A673 (cell line): ENCODE results near the gene SATB1.

ENCODE experiments used
- EZH2 ChIP-seq: fragments of 200-600 bp; sonication (generic); IDR thresholded peaks from 2 replicates; pipeline ENCODE4 v1.6.1; 2017; ENCODE audit warnings: borderline replicate concordance, low read depth, mild to moderate bottlenecking, mixed read lengths, antibody characterized with exemption, low read length; ENCODE audit not compliant: poor library complexity, severe bottlenecking
- TF ChIP-seq, protein P1 (sequence below): fragments of 300-800, 200-600 bp; sonication (generic); conservative IDR thresholded peaks from 2 replicates; pipeline ENCODE4 v1.5.1; 2017; ENCODE audit warnings: low read depth, mild to moderate bottlenecking, antibody characterized with exemption, low read length, moderate library complexity, mixed read lengths

DNA sequence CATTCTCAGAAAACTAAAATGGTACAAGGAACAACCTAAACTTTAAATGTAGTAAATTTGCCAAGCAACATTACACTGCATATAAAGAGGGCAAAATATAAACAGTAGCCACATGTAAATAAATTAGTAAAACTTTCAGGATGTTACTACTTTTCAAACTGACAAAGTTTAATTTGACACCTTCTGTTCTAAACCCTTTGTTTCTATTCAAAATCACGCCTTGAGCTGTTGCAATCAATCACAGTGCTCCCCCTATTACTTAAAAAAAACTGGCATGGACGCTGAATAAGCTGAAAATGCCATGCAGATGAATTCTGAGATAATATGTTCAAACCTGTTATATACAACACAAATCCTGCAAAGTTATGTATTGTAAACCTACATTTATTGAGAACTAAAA, 69.3 kb downstream of the SATB1 start:
- TF ChIP-seq, protein P1, sequence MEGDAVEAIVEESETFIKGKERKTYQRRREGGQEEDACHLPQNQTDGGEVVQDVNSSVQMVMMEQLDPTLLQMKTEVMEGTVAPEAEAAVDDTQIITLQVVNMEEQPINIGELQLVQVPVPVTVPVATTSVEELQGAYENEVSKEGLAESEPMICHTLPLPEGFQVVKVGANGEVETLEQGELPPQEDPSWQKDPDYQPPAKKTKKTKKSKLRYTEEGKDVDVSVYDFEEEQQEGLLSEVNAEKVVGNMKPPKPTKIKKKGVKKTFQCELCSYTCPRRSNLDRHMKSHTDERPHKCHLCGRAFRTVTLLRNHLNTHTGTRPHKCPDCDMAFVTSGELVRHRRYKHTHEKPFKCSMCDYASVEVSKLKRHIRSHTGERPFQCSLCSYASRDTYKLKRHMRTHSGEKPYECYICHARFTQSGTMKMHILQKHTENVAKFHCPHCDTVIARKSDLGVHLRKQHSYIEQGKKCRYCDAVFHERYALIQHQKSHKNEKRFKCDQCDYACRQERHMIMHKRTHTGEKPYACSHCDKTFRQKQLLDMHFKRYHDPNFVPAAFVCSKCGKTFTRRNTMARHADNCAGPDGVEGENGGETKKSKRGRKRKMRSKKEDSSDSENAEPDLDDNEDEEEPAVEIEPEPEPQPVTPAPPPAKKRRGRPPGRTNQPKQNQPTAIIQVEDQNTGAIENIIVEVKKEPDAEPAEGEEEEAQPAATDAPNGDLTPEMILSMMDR, result no peak
- no peak for TF ChIP-seq EZH2
